Mesenchymal stem cell (in vitro differentiated cells and primary cell): Measurements from ENCODE around the gene ARVCF.

Experiments
- DNase-seq: peaks from one replicate; pipeline ENCODE4 v3.0.0-alpha.2; 2013
- H2AFZ ChIP-seq: one replicate; pipeline ENCODE4 v1.6.1; 2013; ENCODE audit warnings: low read depth, mild to moderate bottlenecking, control low read depth, inconsistent platforms, low read length, moderate library complexity
- H2AK5ac ChIP-seq: 2 replicates; pipeline ENCODE4 v1.6.1; 2013; ENCODE audit warnings: low read length, moderate library complexity, mild to moderate bottlenecking, inconsistent platforms; ENCODE audit not compliant: severe bottlenecking
- H2BK120ac ChIP-seq: one replicate; pipeline ENCODE4 v1.6.1; 2013; ENCODE audit warnings: low read depth, mild to moderate bottlenecking, inconsistent platforms, low read length, moderate library complexity
- H2BK12ac ChIP-seq, 2 experiments: one replicate each; pipeline ENCODE4 v1.6.1; 2013; ENCODE audit warnings: inconsistent platforms in 2 of 2, low read length in 2 of 2, mild to moderate bottlenecking in 2 of 2, moderate library complexity in 2 of 2, control low read depth in 1 of 2
- H2BK15ac ChIP-seq: one replicate; pipeline ENCODE4 v1.6.1; 2013; ENCODE audit warnings: mild to moderate bottlenecking, low read depth, inconsistent platforms; ENCODE audit not compliant: poor library complexity, severe bottlenecking
- H2BK5ac ChIP-seq: 2 replicates; pipeline ENCODE4 v1.6.1; 2013; ENCODE audit warnings: low read depth, mild to moderate bottlenecking, low read length, control low read depth, inconsistent platforms; ENCODE audit not compliant: poor library complexity, severe bottlenecking
- H3K14ac ChIP-seq, 2 experiments: one replicate each; pipeline ENCODE4 v1.6.1; 2013; ENCODE audit warnings: inconsistent platforms in 2 of 2, low read length in 2 of 2, control low read depth in 1 of 2, mild to moderate bottlenecking in 1 of 2, moderate library complexity in 1 of 2
- H3K18ac ChIP-seq, 2 experiments: one replicate each; pipeline ENCODE4 v1.6.1; 2013; ENCODE audit warnings: inconsistent platforms in 2 of 2, low read length in 2 of 2, control low read depth in 1 of 2, low read depth in 1 of 2, mild to moderate bottlenecking in 1 of 2
- H3K23ac ChIP-seq, 2 experiments: one replicate each; pipeline ENCODE4 v1.6.1; 2013; ENCODE audit warnings: inconsistent platforms in 2 of 2, low read length in 2 of 2, mild to moderate bottlenecking in 2 of 2, moderate library complexity in 2 of 2, control low read depth in 1 of 2
- H3K27ac ChIP-seq: 2 replicates; pipeline ENCODE4 v1.5.1; 2013; ENCODE audit warnings: mild to moderate bottlenecking, moderate library complexity, low read length, control low read depth, inconsistent platforms; ENCODE audit not compliant: poor library complexity, severe bottlenecking
- H3K27me3 ChIP-seq, 2 experiments: 2 replicates each; pipeline versions ENCODE4 v1.6.1 to v1.7.0; 2013; ENCODE audit warnings: low read length in 2 of 2, mild to moderate bottlenecking in 2 of 2, moderate library complexity in 2 of 2, control low read depth in 1 of 2, inconsistent platforms in 1 of 2; ENCODE audit not compliant: control insufficient read depth in 1 of 2, insufficient read depth in 1 of 2
- H3K36me3 ChIP-seq, 2 experiments: 2 replicates each; pipeline versions ENCODE4 v1.6.1 to v1.7.0; 2013; ENCODE audit warnings: low read length in 2 of 2, control low read depth in 1 of 2, inconsistent platforms in 1 of 2, low read depth in 1 of 2, mild to moderate bottlenecking in 1 of 2; ENCODE audit not compliant: insufficient read depth in 2 of 2, control insufficient read depth in 1 of 2
- H3K4ac ChIP-seq, 2 experiments: one replicate each; pipeline ENCODE4 v1.6.1; 2013; ENCODE audit warnings: inconsistent platforms in 2 of 2, low read length in 2 of 2, mild to moderate bottlenecking in 2 of 2, moderate library complexity in 2 of 2, control low read depth in 1 of 2, low read depth in 1 of 2
- H3K4me1 ChIP-seq: 2 replicates; pipeline ENCODE4 v1.6.1; 2013; ENCODE audit warnings: low read depth, low read length, control low read depth; ENCODE audit not compliant: control insufficient read depth, insufficient read depth
- H3K4me2 ChIP-seq: 2 replicates; pipeline ENCODE4 v1.6.1; 2013; ENCODE audit warnings: low read length, mild to moderate bottlenecking, inconsistent platforms; ENCODE audit not compliant: poor library complexity, severe bottlenecking
- H3K4me3 ChIP-seq, 2 experiments: 2 replicates each; pipeline versions ENCODE4 v1.5.1 to v1.7.0; 2013; ENCODE audit warnings: low read length in 2 of 2, mild to moderate bottlenecking in 2 of 2, control low read depth in 1 of 2, low read depth in 1 of 2; ENCODE audit not compliant: insufficient read depth in 1 of 2
- H3K79me1 ChIP-seq: replicated peaks from 2 replicates; pipeline ENCODE4 v1.6.1; 2013; ENCODE audit warnings: mild to moderate bottlenecking, control low read depth, low read length, inconsistent platforms; ENCODE audit not compliant: poor library complexity, severe bottlenecking
- H3K9ac ChIP-seq: 2 replicates; pipeline ENCODE4 v1.7.0; 2013; ENCODE audit warnings: mild to moderate bottlenecking, low read length, moderate library complexity
- H3K9me3 ChIP-seq: 2 replicates; pipeline ENCODE4 v1.7.0; 2013; ENCODE audit warnings: mild to moderate bottlenecking, low read length; ENCODE audit not compliant: control insufficient read depth
- H4K8ac ChIP-seq: one replicate; pipeline ENCODE4 v1.6.1; 2013; ENCODE audit warnings: inconsistent platforms, mild to moderate bottlenecking, low read length, moderate library complexity
- H4K91ac ChIP-seq: one replicate; pipeline ENCODE4 v1.6.1; 2013; ENCODE audit warnings: mild to moderate bottlenecking, low read length, inconsistent platforms
- WGBS: methylation state at CpG from one replicate; pipeline ENCODE4 v1.1.7; 2013; ENCODE audit warnings: mixed read lengths; 5-methylcytosine and 5-hydroxymethylcytosine counted together

ARVCF gene

DNA sequence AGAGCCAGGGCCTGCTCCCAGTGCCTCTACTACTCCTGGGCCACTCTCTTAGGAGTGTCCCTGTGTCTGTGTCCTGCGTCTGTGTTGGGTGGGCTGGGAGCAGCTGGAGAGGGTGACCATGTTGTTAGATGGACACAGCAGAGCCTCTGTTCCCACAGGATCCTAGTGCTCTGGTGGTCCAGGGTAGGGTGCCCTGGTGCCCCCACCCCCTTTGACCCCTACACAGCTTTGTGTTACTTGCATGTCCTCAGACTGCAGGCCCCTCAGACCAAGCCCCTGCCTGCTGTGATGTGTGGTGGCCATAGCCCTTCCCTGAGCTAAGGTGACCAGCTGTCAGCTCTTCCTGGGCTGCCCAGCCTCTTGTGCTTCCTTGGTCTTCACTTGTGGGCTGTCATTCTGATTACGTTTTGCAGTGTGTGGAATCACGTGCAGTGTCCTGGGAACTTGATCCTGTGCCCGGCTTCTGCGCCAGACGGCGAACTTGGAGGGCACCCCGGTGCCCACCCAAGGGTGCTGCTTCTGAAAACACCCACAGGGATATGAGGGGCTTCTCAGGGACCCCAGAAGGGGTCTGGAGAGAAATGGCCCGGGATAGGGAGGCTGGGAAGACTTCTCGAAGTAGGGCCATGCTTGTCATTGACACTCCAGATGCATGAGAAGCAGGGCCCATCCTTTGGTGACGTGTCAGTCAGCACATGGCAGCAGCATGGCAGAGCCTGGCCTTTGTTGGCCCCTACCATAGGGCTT lies 5.8 kb upstream of the ARVCF start:
- no peak overlapping the region for H2AK5ac ChIP-seq
- H3K18ac ChIP-seq: no peak overlapping the region
- peaks cover 13 to 17% of the 10 kb centered on the region in 2 experiments for H3K27me3 ChIP-seq
- H3K36me3 ChIP-seq: peaks cover 4 to 33% of the 10 kb centered on the region in 2 experiments
- peak overlapping the region; percentile 5 for H4K8ac ChIP-seq
- H3K9me3 ChIP-seq: no peaks in the 10 kb centered on the region
- no peak overlapping the region for H3K23ac ChIP-seq
- no peak overlapping the region for H4K91ac ChIP-seq
- WGBS: 93% methylated on average over 11 of the region's 11 CpGs
- H3K4me2 ChIP-seq: peak overlapping the region; percentile 62
- H3K4ac ChIP-seq: no peak overlapping the region
- peak overlapping the region in 1 of 2 experiments; percentile 99 for H3K4me3 ChIP-seq
- peaks cover 36% of the 10 kb centered on the region for H3K79me1 ChIP-seq
- H3K14ac ChIP-seq: peak overlapping the region in 1 of 2 experiments; percentile 41
- H2BK12ac ChIP-seq: no peak overlapping the region
- peaks cover 22% of the 10 kb centered on the region for H3K4me1 ChIP-seq
- no peak overlapping the region for H2BK120ac ChIP-seq
- no peak overlapping the region for H2BK15ac ChIP-seq
- no peak overlapping the region for H2AFZ ChIP-seq
- peak overlapping the region; percentile 98 for H3K9ac ChIP-seq
- H3K27ac ChIP-seq: no peak overlapping the region
- DNase-seq: no peak
- H2BK5ac ChIP-seq: no peak overlapping the region

DNA sequence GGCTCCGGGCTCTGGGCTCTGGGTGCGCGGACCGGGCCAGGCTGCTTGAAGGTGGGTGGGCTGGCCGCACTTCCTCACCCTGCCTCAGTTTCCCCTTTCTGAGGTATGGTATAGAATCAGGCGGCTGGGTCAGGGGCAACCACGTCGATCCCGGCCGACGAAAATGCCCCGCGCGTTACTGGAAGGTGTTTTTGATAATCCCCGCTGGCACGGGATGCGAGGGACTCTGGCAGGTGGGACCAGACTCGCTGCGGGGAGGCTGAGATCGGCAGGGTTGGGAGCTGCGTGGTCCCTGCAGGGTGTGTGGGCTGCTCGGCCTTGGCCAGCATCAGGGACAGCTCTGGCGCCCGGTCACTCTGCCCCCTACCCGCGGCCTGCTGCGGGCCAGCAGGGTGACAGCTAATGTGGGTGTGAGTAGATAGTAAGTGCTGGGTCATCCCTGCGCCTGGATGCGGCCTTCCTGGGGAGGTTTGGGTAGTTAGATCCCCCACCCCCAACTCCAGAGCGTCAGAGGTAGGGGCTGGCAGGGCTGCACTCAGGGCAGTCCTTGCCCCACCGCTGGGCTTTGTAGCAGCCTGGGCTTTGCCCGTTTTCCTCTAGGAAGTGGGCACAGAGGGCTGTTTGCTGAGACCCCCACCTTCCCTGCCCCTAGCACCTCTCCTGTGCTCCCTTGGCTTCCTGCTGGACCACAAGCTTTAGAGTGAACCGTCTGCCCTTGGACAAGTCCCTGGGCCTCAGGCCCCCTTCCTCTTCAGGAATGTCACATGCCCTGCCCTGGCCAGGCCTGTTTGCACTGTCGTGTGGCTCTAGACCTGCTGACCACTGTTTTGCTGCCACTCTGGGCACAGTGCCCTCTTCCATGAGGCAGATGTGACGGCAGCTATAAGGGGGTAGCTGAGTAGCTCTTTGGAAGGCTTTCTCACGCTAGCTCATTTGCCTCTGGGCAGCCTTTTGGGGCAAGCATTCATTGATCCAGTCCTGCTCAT lies 4.9 kb upstream of the ARVCF start:
- peak overlapping the region; percentile 88 to 91 for H3K18ac ChIP-seq
- peaks cover 17 to 22% of the 10 kb centered on the region in 2 experiments for H3K27me3 ChIP-seq
- H3K23ac ChIP-seq: peak overlapping the region in 1 of 2 experiments; percentile 66
- H3K79me1 ChIP-seq: peaks cover 27% of the 10 kb centered on the region
- no peak overlapping the region for H3K27ac ChIP-seq
- H3K4me2 ChIP-seq: peak overlapping the region; percentile 62
- H4K91ac ChIP-seq: peak overlapping the region; percentile 82
- H2BK15ac ChIP-seq: peak overlapping the region; percentile 73
- peak; percentile 35 for DNase-seq
- peak overlapping the region; percentile 90 to 99 for H3K4me3 ChIP-seq
- peak overlapping the region; percentile 98 for H3K9ac ChIP-seq
- peak overlapping the region; percentile 45 to 91 for H3K4ac ChIP-seq
- H3K14ac ChIP-seq: peak overlapping the region in 1 of 2 experiments; percentile 94
- WGBS: 13% methylated on average over 31 of the region's 36 CpGs
- H3K9me3 ChIP-seq: no peaks in the 10 kb centered on the region
- H3K36me3 ChIP-seq: peaks cover 0 to 25% of the 10 kb centered on the region in 2 experiments
- H2BK5ac ChIP-seq: no peak overlapping the region
- H2AK5ac ChIP-seq: no peak overlapping the region
- peaks cover 28% of the 10 kb centered on the region for H3K4me1 ChIP-seq
- no peak overlapping the region for H2AFZ ChIP-seq
- H2BK120ac ChIP-seq: no peak overlapping the region
- H4K8ac ChIP-seq: peak overlapping the region; percentile 8
- no peak overlapping the region for H2BK12ac ChIP-seq

DNA sequence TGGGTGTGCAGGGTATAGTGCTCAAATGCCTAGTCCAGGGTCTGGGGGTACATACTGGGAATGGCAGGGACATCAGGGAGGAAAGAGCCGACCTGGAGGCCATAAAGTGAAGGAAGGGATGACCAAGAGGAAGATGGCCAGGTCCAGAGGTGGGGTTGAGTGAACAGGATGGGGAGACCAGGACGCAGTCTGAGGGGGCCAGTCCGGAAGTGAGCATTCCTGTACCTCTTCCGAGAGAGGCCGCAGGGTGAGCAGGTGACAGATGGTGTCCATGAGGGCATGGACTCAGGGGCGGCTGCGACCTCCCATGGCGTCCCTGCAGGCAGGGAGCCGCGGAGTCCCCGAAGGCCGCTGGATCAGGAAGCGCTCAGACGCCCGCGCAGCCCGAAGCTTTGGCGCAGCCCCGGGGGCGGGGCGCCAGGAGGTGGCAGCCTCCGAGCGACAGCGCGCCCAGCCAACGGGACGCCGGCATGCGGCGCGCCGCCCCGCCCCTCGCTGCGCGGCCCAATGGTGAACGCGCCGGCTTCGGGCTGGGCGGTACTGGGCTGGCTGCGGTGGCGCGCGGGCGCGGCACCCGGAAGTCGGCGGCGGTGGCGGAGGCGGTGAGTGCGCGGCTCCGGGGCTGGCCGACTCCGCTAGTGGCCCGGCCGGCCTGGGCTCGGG lies 4.0 kb upstream of the ARVCF start, which contains the start of gene TANGO2:
Gene TANGO2, plus strand, starts transcription at position 578 of the 663 bp plus-strand sequence. CDS start 15,689 bp downstream, outside the sequence.
- Histone ChIP-seq H3K9me3 (no peaks in the 10 kb centered on the region), H2BK12ac (no peak within 1 kb of the TSS), H2AK5ac (peak within 1 kb of the TSS; percentile 55), H3K36me3 (peaks cover 0 to 20% of the 10 kb centered on the region in 2 experiments), H3K4me3 (peak within 1 kb of the TSS; percentile 90 to 99), H2AFZ (peak within 1 kb of the TSS; percentile 96), H3K27ac (no peak within 1 kb of the TSS), H3K9ac (peak within 1 kb of the TSS; percentile 98), H3K14ac (peak within 1 kb of the TSS in 1 of 2 experiments; percentile 94), H3K79me1 (peaks cover 23% of the 10 kb centered on the region), H3K4me2 (peak within 1 kb of the TSS; percentile 74), H4K8ac (peak within 1 kb of the TSS; percentile 99), H3K18ac (peak within 1 kb of the TSS; percentile 93 to 94), H4K91ac (peak within 1 kb of the TSS; percentile 96), H3K23ac (peak within 1 kb of the TSS in 1 of 2 experiments; percentile 66), H3K4me1 (peaks cover 35% of the 10 kb centered on the region), H2BK120ac (no peak within 1 kb of the TSS), H2BK15ac (peak within 1 kb of the TSS; percentile 73), H2BK5ac (no peak within 1 kb of the TSS), H3K27me3 (peaks cover 17 to 22% of the 10 kb centered on the region in 2 experiments), H3K4ac (peak within 1 kb of the TSS; percentile 91 to 92)
- DNase-seq: peak; percentile 85
- under 1% methylated on average over 31 of the region's 61 CpGs for WGBS
